Measurements from ENCODE around the gene TENM4. TPM values are rescaled to one million over a fixed set of nuclear protein-coding genes. Genes with fewer than 3 reads are reported as not detected.

Gene TENM4
- polyA plus RNA-seq, 2 of the 4 experiments (the other 2 are of a cell fraction): 0.06 to 0.31 TPM

DNA sequence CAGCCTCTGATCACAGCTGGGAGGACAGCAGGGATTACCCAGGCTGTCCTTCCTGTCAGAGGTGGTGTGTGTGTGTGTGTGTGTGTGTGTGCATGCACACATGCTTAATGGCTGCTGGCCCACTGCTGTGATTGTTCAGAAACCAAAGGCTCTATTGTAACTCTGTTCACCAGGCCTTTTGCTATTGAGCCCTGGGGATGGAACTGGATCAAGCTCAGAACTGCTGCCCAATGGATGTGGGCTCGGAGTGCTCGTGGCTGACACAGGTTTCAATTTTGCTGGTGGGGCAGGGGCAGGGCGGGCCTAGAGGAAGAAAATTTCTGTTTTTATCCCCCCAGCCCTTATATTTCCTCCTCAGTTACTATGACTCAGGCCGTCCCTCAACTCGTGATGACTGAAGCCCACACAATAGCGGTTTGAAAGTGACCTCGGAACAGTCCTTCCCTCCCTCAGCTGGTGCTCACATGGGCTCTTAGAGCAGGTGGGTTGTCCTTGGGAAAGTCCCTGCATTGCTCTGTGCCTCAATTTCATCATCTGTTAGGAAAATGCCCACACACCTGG is 359.3 kb downstream of the TENM4 start:
- H3K4me1 ChIP-seq: peaks cover 17% of the 10 kb centered on the region
- FAIRE-seq (no peak), ATAC-seq (peak in 1 of 2 experiments; percentile 21; a peak in 2 of 6 replicates)

DNA sequence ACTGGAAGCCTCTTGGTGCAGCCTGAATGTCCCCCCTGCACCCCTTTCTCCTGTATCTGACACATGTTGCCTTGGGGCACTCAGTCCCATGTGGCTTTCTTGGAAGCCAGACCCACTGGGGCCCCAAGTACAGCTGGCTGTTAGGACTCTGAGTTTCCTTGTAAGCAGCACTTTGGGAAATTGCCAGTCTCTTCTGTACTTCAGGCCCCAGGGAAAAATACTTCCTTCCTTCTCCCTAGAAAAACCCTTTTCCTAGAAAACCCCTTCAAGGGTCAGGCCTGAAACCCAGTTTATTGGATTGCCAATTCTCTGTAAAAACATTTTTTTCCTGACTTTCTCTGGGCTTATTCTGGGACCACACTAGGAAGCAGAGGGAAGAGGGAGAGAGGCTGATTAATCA is 360.3 kb downstream of the TENM4 start:
- H3K27ac ChIP-seq: peak overlapping the region; percentile 2 to 63; a peak in 3 of 6 replicates
- no peak for DNase-seq (ENCODE audit: low read depth in 1 of 2, low spot score in 1 of 2)
- H3K9me3 ChIP-seq: no peaks in the 10 kb centered on the region; the same call in 2 of the 3 replicates
- FAIRE-seq: no peak
- CTCF ChIA-PET: interaction anchor here (1.1 to 1.4 kb wide), 4 partner anchors 9 to 26 kb away, joined by 3 read pairs; no protein-coding TSS in a partner anchor
- no peak overlapping the region for H3K4me2 ChIP-seq
- peaks cover 7% of the 10 kb centered on the region; the same call in 2 of the 3 replicates for H3K4me1 ChIP-seq
- TF ChIP-seq RCOR1 (IDR thresholded peaks at IDR 0.05; ENCODE audit: low read depth, low read length): no peak
- TF ChIP-seq FOSL2 (IDR thresholded peaks at IDR 0.05): no peak
- TF ChIP-seq FOSL2 (CRISPR knock-in tag; IDR thresholded peaks at IDR 0.05): no peak
- TF ChIP-seq MAFK (IDR thresholded peaks at IDR 0.05; ENCODE audit: partially characterized antibody): no peak
- no peak for TF ChIP-seq TP53 (CRISPR knock-in tag; IDR thresholded peaks at IDR 0.05)
- TF ChIP-seq, protein P1, sequence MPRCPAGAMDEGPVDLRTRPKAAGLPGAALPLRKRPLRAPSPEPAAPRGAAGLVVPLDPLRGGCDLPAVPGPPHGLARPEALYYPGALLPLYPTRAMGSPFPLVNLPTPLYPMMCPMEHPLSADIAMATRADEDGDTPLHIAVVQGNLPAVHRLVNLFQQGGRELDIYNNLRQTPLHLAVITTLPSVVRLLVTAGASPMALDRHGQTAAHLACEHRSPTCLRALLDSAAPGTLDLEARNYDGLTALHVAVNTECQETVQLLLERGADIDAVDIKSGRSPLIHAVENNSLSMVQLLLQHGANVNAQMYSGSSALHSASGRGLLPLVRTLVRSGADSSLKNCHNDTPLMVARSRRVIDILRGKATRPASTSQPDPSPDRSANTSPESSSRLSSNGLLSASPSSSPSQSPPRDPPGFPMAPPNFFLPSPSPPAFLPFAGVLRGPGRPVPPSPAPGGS (IDR thresholded peaks at IDR 0.05): no peak
- no peak for TF ChIP-seq NR3C1 (IDR thresholded peaks at IDR 0.05)
- TF ChIP-seq POLR2A (IDR thresholded peaks at IDR 0.05; ENCODE audit: low read length): no peak
- TF ChIP-seq, protein P2, sequence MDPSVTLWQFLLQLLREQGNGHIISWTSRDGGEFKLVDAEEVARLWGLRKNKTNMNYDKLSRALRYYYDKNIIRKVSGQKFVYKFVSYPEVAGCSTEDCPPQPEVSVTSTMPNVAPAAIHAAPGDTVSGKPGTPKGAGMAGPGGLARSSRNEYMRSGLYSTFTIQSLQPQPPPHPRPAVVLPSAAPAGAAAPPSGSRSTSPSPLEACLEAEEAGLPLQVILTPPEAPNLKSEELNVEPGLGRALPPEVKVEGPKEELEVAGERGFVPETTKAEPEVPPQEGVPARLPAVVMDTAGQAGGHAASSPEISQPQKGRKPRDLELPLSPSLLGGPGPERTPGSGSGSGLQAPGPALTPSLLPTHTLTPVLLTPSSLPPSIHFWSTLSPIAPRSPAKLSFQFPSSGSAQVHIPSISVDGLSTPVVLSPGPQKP (IDR thresholded peaks at IDR 0.05; ENCODE audit: low read depth, low read length): no peak
- TF ChIP-seq CHD2 (IDR thresholded peaks at IDR 0.05; ENCODE audit: low read length, partially characterized antibody): no peak
- no peak for TF ChIP-seq RNF2 (IDR thresholded peaks at IDR 0.05; ENCODE audit: borderline replicate concordance, low read depth)
- TF ChIP-seq ESRRA (IDR thresholded peaks at IDR 0.05; ENCODE audit: borderline replicate concordance, low read length): no peak
- TF ChIP-seq, protein P3, sequence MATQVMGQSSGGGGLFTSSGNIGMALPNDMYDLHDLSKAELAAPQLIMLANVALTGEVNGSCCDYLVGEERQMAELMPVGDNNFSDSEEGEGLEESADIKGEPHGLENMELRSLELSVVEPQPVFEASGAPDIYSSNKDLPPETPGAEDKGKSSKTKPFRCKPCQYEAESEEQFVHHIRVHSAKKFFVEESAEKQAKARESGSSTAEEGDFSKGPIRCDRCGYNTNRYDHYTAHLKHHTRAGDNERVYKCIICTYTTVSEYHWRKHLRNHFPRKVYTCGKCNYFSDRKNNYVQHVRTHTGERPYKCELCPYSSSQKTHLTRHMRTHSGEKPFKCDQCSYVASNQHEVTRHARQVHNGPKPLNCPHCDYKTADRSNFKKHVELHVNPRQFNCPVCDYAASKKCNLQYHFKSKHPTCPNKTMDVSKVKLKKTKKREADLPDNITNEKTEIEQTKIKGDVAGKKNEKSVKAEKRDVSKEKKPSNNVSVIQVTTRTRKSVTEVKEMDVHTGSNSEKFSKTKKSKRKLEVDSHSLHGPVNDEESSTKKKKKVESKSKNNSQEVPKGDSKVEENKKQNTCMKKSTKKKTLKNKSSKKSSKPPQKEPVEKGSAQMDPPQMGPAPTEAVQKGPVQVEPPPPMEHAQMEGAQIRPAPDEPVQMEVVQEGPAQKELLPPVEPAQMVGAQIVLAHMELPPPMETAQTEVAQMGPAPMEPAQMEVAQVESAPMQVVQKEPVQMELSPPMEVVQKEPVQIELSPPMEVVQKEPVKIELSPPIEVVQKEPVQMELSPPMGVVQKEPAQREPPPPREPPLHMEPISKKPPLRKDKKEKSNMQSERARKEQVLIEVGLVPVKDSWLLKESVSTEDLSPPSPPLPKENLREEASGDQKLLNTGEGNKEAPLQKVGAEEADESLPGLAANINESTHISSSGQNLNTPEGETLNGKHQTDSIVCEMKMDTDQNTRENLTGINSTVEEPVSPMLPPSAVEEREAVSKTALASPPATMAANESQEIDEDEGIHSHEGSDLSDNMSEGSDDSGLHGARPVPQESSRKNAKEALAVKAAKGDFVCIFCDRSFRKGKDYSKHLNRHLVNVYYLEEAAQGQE (IDR thresholded peaks at IDR 0.05): no peak
- no peak for TF ChIP-seq SREBF2 (IDR thresholded peaks at IDR 0.05)
- no peak for TF ChIP-seq CBX8 (IDR thresholded peaks at IDR 0.05)
- no peak overlapping the region for H3K4me3 ChIP-seq
- no peak for ATAC-seq
- POLR2A ChIA-PET: no interaction called here

More for the DNA sequence above, 359.3 kb downstream of the TENM4 start:
- Histone ChIP-seq H3K9me3 (no peaks in the 10 kb centered on the region), H3K27ac (peak overlapping the region in 1 of 2 experiments; percentile 63; a peak in 3 of 6 replicates), H3K4me2 (no peak overlapping the region), H3K4me3 (no peak overlapping the region)
- WGBS (ENCODE audit: missing lambda C conversion rate): 86% methylated on average over 7 of the region's 7 CpGs
- CTCF ChIA-PET: interaction anchor here (1.1 to 3.1 kb wide), 5 partner anchors 10 to 22 kb away, joined by 3 to 16 read pairs (median 3); no protein-coding TSS in a partner anchor
- no peak for DNase-seq (ENCODE audit: low read depth in 1 of 2, low spot score in 1 of 2)
- TF ChIP-seq CEBPB (IDR thresholded peaks at IDR 0.05) (no peak), RNF2 (IDR thresholded peaks at IDR 0.05; ENCODE audit: borderline replicate concordance, low read depth) (no peak), SREBF2 (IDR thresholded peaks at IDR 0.05) (no peak), RCOR1 (IDR thresholded peaks at IDR 0.05; ENCODE audit: low read depth, low read length) (no peak), KDM5A (IDR thresholded peaks at IDR 0.05) (no peak), TFCP2L1 (CRISPR knock-in tag; IDR thresholded peaks at IDR 0.05) (no peak), TP53 (CRISPR knock-in tag; IDR thresholded peaks at IDR 0.05) (no peak), SMC3 (IDR thresholded peaks at IDR 0.05) (no peak), FOSB (CRISPR knock-in tag; IDR thresholded peaks at IDR 0.05) (no peak), HOXB5 (CRISPR knock-in tag; IDR thresholded peaks at IDR 0.05) (no peak)
- TF ChIP-seq, protein P4, sequence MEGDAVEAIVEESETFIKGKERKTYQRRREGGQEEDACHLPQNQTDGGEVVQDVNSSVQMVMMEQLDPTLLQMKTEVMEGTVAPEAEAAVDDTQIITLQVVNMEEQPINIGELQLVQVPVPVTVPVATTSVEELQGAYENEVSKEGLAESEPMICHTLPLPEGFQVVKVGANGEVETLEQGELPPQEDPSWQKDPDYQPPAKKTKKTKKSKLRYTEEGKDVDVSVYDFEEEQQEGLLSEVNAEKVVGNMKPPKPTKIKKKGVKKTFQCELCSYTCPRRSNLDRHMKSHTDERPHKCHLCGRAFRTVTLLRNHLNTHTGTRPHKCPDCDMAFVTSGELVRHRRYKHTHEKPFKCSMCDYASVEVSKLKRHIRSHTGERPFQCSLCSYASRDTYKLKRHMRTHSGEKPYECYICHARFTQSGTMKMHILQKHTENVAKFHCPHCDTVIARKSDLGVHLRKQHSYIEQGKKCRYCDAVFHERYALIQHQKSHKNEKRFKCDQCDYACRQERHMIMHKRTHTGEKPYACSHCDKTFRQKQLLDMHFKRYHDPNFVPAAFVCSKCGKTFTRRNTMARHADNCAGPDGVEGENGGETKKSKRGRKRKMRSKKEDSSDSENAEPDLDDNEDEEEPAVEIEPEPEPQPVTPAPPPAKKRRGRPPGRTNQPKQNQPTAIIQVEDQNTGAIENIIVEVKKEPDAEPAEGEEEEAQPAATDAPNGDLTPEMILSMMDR (IDR thresholded peaks at IDR 0.05): no peak
- TF ChIP-seq, protein P5, sequence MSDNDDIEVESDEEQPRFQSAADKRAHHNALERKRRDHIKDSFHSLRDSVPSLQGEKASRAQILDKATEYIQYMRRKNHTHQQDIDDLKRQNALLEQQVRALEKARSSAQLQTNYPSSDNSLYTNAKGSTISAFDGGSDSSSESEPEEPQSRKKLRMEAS (IDR thresholded peaks at IDR 0.05): no peak
- TF ChIP-seq, protein P6, sequence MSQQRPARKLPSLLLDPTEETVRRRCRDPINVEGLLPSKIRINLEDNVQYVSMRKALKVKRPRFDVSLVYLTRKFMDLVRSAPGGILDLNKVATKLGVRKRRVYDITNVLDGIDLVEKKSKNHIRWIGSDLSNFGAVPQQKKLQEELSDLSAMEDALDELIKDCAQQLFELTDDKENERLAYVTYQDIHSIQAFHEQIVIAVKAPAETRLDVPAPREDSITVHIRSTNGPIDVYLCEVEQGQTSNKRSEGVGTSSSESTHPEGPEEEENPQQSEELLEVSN (IDR thresholded peaks at IDR 0.05; ENCODE audit: borderline replicate concordance, low read depth): no peak
- POLR2A ChIA-PET: no interaction called here
